ENCODE data around the gene MIF. TPM values are rescaled to one million over a fixed set of nuclear protein-coding genes. Genes with fewer than 3 reads are reported as not detected.
A peak's percentile ranks its signal among the peaks of the same experiment; 100 is the strongest.
"Not testable (repeated sequence)": the region's sequence is repeated elsewhere in the genome, so short reads cannot be mapped to it uniquely, and the experiment has no call there.

The MIF gene
- total RNA-seq, 2 experiments from 2014 or later: 1,485 to 1,525 TPM

DNA sequence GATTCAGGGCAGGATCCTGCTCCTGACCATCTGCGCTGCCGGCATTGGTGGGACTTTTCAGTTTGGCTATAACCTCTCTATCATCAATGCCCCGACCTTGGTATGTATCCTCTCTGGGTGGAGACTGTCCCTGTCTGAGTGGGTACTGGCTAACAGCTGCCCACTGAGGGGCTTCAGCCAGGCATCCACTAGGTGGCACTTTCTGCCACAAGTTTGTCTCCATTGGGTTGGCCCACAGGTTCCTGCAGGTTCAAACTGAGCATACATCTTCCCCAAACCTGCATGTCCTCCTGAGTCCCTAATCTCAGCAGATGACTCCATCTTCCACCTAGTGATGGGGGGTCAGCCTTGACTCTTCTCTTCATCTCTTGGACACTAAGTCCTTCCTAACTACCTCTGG lies 32.1 kb upstream of the MIF start:
- ATAC-seq: peak; percentile 31
- H3K27me3 Mint-ChIP-seq: no peaks in the 10 kb centered on the region
- no peaks in the 10 kb centered on the region for H3K9me3 Mint-ChIP-seq
- intact Hi-C loops (cut with micrococcal nuclease): no loop called here
- TF ChIP-seq, protein P1, sequence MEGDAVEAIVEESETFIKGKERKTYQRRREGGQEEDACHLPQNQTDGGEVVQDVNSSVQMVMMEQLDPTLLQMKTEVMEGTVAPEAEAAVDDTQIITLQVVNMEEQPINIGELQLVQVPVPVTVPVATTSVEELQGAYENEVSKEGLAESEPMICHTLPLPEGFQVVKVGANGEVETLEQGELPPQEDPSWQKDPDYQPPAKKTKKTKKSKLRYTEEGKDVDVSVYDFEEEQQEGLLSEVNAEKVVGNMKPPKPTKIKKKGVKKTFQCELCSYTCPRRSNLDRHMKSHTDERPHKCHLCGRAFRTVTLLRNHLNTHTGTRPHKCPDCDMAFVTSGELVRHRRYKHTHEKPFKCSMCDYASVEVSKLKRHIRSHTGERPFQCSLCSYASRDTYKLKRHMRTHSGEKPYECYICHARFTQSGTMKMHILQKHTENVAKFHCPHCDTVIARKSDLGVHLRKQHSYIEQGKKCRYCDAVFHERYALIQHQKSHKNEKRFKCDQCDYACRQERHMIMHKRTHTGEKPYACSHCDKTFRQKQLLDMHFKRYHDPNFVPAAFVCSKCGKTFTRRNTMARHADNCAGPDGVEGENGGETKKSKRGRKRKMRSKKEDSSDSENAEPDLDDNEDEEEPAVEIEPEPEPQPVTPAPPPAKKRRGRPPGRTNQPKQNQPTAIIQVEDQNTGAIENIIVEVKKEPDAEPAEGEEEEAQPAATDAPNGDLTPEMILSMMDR (IDR thresholded peaks at IDR 0.05): peak; percentile 67
- CTCF ChIA-PET: interaction anchor here (0.9 to 1.7 kb wide), 6 partner anchors 10 to 32 kb away, joined by 3 to 11 read pairs (median 3); partner anchors contain the start of gene MIF
- peaks cover 9% of the 10 kb centered on the region for H3K4me1 Mint-ChIP-seq (ENCODE audit: low read depth)
- no peak overlapping the region for H3K27ac Mint-ChIP-seq
- peaks cover 4% of the 10 kb centered on the region for H3K36me3 Mint-ChIP-seq (ENCODE audit: low read depth)
- DNase-seq: peak; percentile 69
- POLR2A ChIA-PET: interaction anchor here (1.1 to 1.3 kb wide), 2 partner anchors 32 to 95 kb away, joined by 3 to 5 read pairs; partner anchors contain the start of genes CHCHD10 and MIF
- no peak overlapping the region for H3K4me3 Mint-ChIP-seq

GRCh38 chr22:23864499-23865154 lies 29.6 kb upstream of the MIF start:
- ATAC-seq; intact Hi-C loops (cut with micrococcal nuclease); H3K4me1 Mint-ChIP-seq (ENCODE audit: low read depth); H3K4me3 Mint-ChIP-seq; DNase-seq; POLR2A ChIA-PET; H3K9me3 Mint-ChIP-seq; H3K36me3 Mint-ChIP-seq (ENCODE audit: low read depth); H3K27ac Mint-ChIP-seq; H3K27me3 Mint-ChIP-seq: not testable (repeated sequence)
- CTCF ChIA-PET: interaction anchor here (2.1 kb wide), 1 partner anchor 30 kb away, joined by 6 read pairs; the partner anchor contains the start of gene MIF

- Mint-ChIP-seq H3K4me1 (ENCODE audit: low read depth) (no peaks in the 10 kb centered on the region), H3K27me3 (no peaks in the 10 kb centered on the region)
- POLR2A ChIA-PET: no interaction called here
Measured at GRCh38 chr22:23868580-23868979, 25.6 kb upstream of the MIF start.

DNA sequence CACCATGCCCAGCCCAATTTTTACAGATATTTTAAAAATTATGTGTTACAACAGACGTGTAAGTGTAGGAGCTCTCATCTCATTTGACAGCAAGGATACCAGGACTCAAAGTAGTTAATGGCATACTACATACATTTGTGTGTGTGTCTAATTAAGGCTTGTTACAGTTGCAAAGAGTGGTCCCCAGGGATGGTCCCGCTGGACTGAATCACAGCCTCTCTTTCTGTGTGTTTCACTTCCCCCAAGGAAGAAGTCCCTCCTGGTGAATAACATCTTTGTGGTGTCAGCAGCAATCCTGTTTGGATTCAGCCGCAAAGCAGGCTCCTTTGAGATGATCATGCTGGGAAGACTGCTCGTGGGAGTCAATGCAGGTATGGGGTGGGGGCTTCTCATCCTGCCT lies 19.3 kb upstream of the MIF start:
- CTCF ChIA-PET: no interaction called here
- no peak overlapping the region for H3K27ac Mint-ChIP-seq
- intact Hi-C loops (cut with micrococcal nuclease): no loop called here
- H3K9me3 Mint-ChIP-seq: no peaks in the 10 kb centered on the region
- TF ChIP-seq, protein P1 (IDR thresholded peaks at IDR 0.05): no peak
- H3K4me1 Mint-ChIP-seq (ENCODE audit: low read depth): no peaks in the 10 kb centered on the region
- ATAC-seq (no peak), DNase-seq (no peak)
- peaks cover 1% of the 10 kb centered on the region for H3K36me3 Mint-ChIP-seq (ENCODE audit: low read depth)
- POLR2A ChIA-PET: no interaction called here
- H3K4me3 Mint-ChIP-seq: no peak overlapping the region
- H3K27me3 Mint-ChIP-seq: no peaks in the 10 kb centered on the region

More at GRCh38 chr22:23868580-23868979, 25.6 kb upstream of the MIF start:
- intact Hi-C loops (cut with micrococcal nuclease): no loop called here
- H3K9me3 Mint-ChIP-seq: no peaks in the 10 kb centered on the region
- DNase-seq (no peak), ATAC-seq (no peak)
- TF ChIP-seq, protein P1 (IDR thresholded peaks at IDR 0.05): no peak
- H3K36me3 Mint-ChIP-seq (ENCODE audit: low read depth): peaks cover 8% of the 10 kb centered on the region
- no peak overlapping the region for H3K4me3 Mint-ChIP-seq
- no peak overlapping the region for H3K27ac Mint-ChIP-seq
- CTCF ChIA-PET: interaction anchor here (1.6 to 3.0 kb wide), 2 partner anchors 19 to 25 kb away, joined by 5 to 13 read pairs; partner anchors contain the start of gene MIF

GRCh38 chr22:23875801-23876200 lies 18.4 kb upstream of the MIF start:
- Mint-ChIP-seq H3K27ac (no peak overlapping the region), H3K27me3 (no peaks in the 10 kb centered on the region), H3K9me3 (no peaks in the 10 kb centered on the region), H3K4me1 (ENCODE audit: low read depth) (no peaks in the 10 kb centered on the region), H3K36me3 (ENCODE audit: low read depth) (no peaks in the 10 kb centered on the region), H3K4me3 (no peak overlapping the region)
- POLR2A ChIA-PET: interaction anchor here (0.6 to 0.9 kb wide), 2 partner anchors 9 to 68 kb away, joined by 3 to 4 read pairs; no protein-coding TSS in a partner anchor
- no peak for DNase-seq
- TF ChIP-seq, protein P1 (IDR thresholded peaks at IDR 0.05): no peak
- CTCF ChIA-PET: interaction anchor here (0.8 kb wide), 1 partner anchor 26 kb away, joined by 3 read pairs; no protein-coding TSS in a partner anchor
- intact Hi-C loops (cut with micrococcal nuclease): no loop called here
- ATAC-seq: no peak

Data from activated CD8-positive, alpha-beta T cell treated with anti-CD3 and anti-CD28 coated beads for 36 hours (primary cell).